Keratinocyte (primary cell): ENCODE measurements around the gene EGFLAM.

Experiments
- EZH2 ChIP-seq: IDR thresholded peaks from one replicate; pipeline ENCODE4 v1.6.1; 2012; ENCODE audit warnings: inconsistent platforms, mild to moderate bottlenecking, low read length, moderate library complexity
- TF ChIP-seq, protein P1 (sequence below), 3 experiments: IDR thresholded peaks in 1 of 3; conservative IDR thresholded peaks in 1 of 3; optimal IDR thresholded peaks in 1 of 3; 2 replicates in 2 of 3; 3 replicates in 1 of 3; pipeline versions ENCODE3 to v1.5.1; 2011; ENCODE audit warnings: low read length in 3 of 3, mild to moderate bottlenecking in 3 of 3, moderate library complexity in 2 of 3, control low read depth in 1 of 3, inconsistent platforms in 1 of 3; ENCODE audit not compliant: insufficient read depth in 2 of 3; ENCODE audit errors: extremely low read depth in 1 of 3

DNA sequence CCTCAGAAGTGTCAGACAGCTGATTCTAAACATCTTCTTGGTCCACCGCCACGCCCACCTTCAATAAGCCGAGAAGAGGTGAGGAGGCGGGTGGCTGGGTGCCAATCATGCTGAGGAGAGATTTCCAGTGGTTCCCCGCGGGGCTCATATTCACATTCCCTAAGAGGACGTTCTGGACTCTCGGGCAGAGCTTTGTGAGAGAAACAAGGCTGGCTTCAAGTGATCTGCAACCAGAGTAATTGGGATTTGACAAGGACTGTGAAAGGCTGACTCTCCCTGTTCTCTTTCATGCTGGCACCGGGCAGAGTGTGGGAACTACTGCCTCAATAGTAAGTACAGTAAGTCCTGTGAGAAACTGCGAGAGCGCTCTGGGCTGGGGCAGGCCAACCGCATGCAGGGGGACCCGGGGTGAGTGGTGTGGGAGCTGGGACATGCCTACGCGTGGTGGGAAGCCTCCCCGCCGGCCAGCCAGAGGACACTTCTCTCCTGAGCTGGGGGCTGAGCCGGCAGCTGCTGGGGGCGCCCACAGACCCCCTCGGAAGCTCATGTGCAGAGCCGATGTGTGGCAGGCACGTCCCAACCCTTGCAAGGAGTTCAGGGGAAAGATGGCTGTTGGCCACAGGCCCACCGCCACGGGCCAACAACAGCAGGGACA is 187.1 kb downstream of the EGFLAM start:
- TF ChIP-seq, protein P1, sequence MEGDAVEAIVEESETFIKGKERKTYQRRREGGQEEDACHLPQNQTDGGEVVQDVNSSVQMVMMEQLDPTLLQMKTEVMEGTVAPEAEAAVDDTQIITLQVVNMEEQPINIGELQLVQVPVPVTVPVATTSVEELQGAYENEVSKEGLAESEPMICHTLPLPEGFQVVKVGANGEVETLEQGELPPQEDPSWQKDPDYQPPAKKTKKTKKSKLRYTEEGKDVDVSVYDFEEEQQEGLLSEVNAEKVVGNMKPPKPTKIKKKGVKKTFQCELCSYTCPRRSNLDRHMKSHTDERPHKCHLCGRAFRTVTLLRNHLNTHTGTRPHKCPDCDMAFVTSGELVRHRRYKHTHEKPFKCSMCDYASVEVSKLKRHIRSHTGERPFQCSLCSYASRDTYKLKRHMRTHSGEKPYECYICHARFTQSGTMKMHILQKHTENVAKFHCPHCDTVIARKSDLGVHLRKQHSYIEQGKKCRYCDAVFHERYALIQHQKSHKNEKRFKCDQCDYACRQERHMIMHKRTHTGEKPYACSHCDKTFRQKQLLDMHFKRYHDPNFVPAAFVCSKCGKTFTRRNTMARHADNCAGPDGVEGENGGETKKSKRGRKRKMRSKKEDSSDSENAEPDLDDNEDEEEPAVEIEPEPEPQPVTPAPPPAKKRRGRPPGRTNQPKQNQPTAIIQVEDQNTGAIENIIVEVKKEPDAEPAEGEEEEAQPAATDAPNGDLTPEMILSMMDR (optimal IDR thresholded peaks at IDR 0.05 in 1 of 3, IDR thresholded peaks at IDR 0.05 in 1 of 3, conservative IDR thresholded peaks at IDR 0.05 in 1 of 3; ENCODE audit: extremely low read depth in 1 of 3, insufficient read depth in 2 of 3, low read length in 3 of 3), result no peak
- no peak for TF ChIP-seq EZH2
